HG03565 (cell line): ENCODE results near the gene ZNF407.

Experiments
- ATAC-seq: cut with Tn5 transposase; IDR thresholded peaks from one replicate; pipeline ENCODE4 v1.9.1; 2021; ENCODE audit warnings: mild to moderate bottlenecking, moderate library complexity; ENCODE audit not compliant: unreplicated experiment

ZNF407 gene

GRCh38 chr18:75035928-75036327 is 438.3 kb downstream of the ZNF407 start:
- ATAC-seq, result no peak

- ATAC-seq, result no peak
Observed at GRCh38 chr18:75036917-75037688, 439.4 kb downstream of the ZNF407 start.

- ATAC-seq, result no peak
Observed at GRCh38 chr18:75037689-75037955, 440.0 kb downstream of the ZNF407 start.

GRCh38 chr18:75041586-75041985 is 443.9 kb downstream of the ZNF407 start:
- no peak for ATAC-seq

GRCh38 chr18:75043478-75043877 is 445.8 kb downstream of the ZNF407 start:
- ATAC-seq, result no peak

- no peak for ATAC-seq
Observed at GRCh38 chr18:75044296-75044695, 446.6 kb downstream of the ZNF407 start.

GRCh38 chr18:75044791-75045190 is 447.1 kb downstream of the ZNF407 start:
- ATAC-seq, result no peak

- ATAC-seq, result no peak
Observed at GRCh38 chr18:75045272-75045671, 447.6 kb downstream of the ZNF407 start.

- no peak for ATAC-seq
Observed at GRCh38 chr18:75047240-75047961, 449.7 kb downstream of the ZNF407 start.

- ATAC-seq, result no peak
Observed at GRCh38 chr18:75048776-75049454, 451.2 kb downstream of the ZNF407 start.

GRCh38 chr18:75049455-75049789 is 451.8 kb downstream of the ZNF407 start:
- no peak for ATAC-seq

GRCh38 chr18:75051757-75052156 is 454.1 kb downstream of the ZNF407 start:
- ATAC-seq, result no peak

GRCh38 chr18:75052475-75052874 is 454.8 kb downstream of the ZNF407 start:
- no peak for ATAC-seq

GRCh38 chr18:75053028-75053629 is 455.5 kb downstream of the ZNF407 start:
- ATAC-seq, result no peak

GRCh38 chr18:75054046-75054445 is 456.4 kb downstream of the ZNF407 start:
- no peak for ATAC-seq

GRCh38 chr18:75054611-75055010 is 456.9 kb downstream of the ZNF407 start:
- ATAC-seq, result no peak

GRCh38 chr18:75057169-75057960 is 459.7 kb downstream of the ZNF407 start:
- ATAC-seq, result no peak

- no peak for ATAC-seq
Observed at GRCh38 chr18:75060185-75060584, 462.5 kb downstream of the ZNF407 start.

GRCh38 chr18:75062297-75062886 is 464.7 kb downstream of the ZNF407 start:
- ATAC-seq, result no peak

GRCh38 chr18:75063196-75063595 is 465.5 kb downstream of the ZNF407 start:
- no peak for ATAC-seq
